SIG-M5 treated with dmso at 0.1 percent for 504 hours (cell line): Measurements from ENCODE around the gene TDRD3.

Experiments used
- DNase-seq: peaks from one replicate; lab custom pipeline; 2025; ENCODE audit not compliant: unreplicated experiment; lab: John Stamatoyannopoulos, UW

The TDRD3 gene

DNA sequence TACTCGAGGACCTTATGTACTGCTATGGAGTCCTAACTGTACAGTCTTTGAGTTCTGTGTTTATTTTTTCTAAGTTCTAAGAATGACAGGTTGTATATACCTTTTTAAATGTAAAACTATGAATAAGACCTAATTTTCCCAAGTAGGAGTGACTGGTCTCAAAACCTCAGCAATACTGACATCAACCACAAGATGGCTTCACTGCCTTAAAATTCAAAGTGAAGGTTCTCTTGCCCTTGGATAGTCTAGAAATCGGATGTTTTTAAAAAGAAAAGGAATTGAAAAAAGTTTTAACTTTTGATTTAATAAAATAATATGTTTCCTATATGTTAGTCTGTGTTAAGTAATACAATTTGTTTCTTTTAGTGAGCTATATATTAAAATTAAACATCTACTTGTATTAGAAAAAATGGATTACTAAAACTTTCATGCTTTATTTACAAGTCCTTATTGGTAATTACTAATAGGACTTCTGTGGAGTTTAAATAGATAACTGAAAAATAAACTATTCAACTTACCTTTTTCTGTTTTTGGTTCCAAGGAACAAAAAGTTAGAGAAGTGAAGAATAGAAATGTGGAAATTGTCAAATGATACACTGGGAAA is 52.0 kb downstream of the TDRD3 start:
- peak; percentile 32 for DNase-seq

- DNase-seq = no peak
Observed at GRCh38 chr13:60453490-60453889, 56.5 kb downstream of the TDRD3 start.

DNA sequence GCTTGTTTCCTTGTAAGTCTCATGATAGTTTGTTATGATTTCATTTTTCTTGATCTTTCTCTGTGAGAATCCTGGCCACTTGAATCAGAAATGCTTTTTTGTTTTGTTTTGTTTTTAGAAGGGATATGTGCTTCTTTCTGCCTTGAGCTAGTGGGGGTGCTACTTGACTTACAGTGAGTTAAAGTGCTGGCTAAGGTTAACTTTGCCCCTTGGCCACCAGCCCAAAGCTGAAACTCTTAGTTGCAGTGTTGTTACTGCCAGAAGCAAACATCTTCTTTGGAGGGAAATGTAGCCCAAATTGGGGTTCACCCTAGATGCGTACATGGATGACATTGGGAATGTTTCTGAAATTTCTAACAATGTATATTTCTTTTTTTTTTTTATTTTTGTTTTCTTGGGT is 57.4 kb downstream of the TDRD3 start:
- no peak for DNase-seq

GRCh38 chr13:60463787-60464186 is 66.8 kb downstream of the TDRD3 start:
- DNase-seq = no peak

GRCh38 chr13:60467098-60467497 is 70.1 kb downstream of the TDRD3 start:
- no peak for DNase-seq

DNA sequence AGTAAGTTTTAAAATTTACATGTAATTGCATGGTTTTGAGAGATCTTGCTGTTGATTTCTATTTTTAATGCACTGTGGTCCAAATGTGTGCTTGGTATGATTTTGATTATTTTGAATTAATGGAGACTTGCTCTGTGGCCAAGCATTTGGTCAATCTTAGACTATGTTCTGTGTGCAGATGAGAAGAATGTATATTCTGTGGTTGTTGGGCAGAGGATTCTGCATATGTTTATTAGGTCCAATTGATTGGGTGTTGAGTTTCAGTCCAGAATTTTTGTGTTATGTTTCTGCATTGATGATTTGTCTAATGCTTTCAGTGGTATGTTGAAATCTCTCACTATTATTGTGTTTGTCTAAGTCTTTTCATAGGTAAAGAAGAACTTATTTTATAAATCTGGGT is 82.3 kb downstream of the TDRD3 start:
- no peak for DNase-seq

DNA sequence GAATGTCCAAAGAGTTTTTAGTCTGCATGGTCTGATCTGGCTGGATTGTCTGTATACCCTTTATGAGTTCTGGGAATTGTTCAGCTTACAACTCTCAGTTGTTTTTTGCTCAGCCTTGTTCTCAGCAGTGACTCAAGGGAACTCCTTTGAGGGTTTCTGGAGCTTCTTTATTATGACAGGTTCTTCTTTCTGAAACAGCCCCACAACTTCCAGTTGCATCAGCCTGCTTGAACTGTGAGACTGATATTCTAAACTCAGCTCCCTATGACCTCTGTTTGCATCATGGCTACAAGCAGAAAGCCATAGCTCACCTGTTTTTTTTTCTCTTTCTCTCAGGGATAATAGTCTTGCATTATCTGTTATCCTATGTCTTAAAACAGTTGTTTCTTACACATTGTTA is 85.0 kb downstream of the TDRD3 start:
- DNase-seq = no peak

GRCh38 chr13:60484865-60485264 is 87.8 kb downstream of the TDRD3 start:
- DNase-seq = no peak

DNA sequence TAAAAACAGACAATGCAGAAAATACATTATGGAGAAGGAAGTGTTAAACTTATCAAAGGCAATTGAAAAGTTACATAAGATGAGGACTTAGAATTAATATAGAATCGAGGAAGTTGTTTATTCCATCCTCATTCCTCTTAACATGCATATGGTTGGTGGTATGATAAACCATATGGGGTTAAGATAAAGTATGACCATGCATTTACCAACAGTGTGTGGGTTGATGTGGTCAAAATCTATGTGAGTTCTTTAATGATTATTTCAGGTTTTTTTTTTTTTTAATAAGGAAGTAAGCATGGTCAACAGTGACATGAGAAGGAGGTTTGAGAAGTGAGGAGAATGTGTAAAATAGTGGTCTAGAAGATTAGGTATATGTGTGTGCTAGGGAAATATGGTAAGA is 94.5 kb downstream of the TDRD3 start:
- no peak for DNase-seq

DNA sequence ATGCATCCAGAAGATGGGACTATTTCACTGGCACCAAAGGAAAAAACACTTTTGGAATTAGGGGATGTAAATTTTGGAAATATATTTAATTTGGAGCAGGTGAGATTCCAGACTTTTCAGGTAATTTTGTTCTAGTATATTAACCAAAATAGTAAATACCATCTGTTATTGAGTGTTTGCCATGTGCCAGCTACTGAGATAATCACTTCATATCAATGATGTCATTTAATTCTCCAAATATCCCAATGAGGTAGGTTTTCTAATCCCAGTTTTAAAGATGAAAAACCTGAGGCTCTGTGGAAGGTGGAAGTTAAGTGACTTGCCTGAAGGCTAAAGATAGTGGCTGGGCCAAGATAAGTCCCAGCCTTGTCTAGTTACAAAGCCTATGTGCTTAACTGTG is 95.2 kb downstream of the TDRD3 start:
- DNase-seq = no peak

- no peak for DNase-seq
Observed at GRCh38 chr13:60494296-60494695, 97.3 kb downstream of the TDRD3 start.

GRCh38 chr13:60501236-60501635 is 104.2 kb downstream of the TDRD3 start:
- no peak for DNase-seq

GRCh38 chr13:60509601-60510386 is 112.8 kb downstream of the TDRD3 start:
- no peak for DNase-seq

GRCh38 chr13:60511637-60512036 is 114.6 kb downstream of the TDRD3 start:
- no peak for DNase-seq

DNA sequence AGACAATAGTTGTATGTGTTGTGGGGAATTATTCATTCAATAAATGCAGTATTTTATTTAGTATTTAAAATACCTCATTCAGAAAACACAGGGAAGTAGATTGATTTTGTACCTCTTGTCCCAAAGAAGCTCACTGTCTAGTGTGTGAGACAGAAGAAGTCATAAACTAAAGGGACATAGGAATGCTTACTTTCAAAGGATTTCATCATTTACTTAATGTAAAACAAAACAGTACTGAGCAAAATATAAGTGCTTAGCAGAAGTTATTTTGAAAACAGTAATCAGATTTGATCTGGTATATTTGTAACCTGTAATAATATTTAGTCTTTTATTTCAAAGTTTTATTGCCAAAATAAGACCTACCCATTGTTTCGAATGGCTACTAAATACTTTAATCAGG is 117.9 kb downstream of the TDRD3 start:
- no peak for DNase-seq

DNA sequence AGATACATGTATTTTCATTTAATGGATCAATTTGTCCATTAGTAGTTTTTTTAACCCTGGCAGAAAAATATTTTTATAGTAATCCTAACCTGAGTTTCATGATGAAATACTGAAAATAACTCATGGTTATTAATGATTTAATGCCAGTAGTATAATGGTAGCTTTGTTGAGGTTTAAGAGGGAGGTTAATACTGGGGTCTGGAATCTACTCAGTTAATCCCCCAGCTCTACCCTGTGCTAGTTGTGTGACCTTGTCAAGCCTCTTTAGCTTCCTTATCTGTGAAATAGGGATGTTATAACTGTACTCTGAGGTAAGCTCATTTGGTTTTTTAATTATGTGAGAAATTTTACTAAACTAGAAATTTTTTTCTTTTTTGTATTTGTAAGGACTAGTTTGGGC is 122.5 kb downstream of the TDRD3 start:
- no peak for DNase-seq

DNA sequence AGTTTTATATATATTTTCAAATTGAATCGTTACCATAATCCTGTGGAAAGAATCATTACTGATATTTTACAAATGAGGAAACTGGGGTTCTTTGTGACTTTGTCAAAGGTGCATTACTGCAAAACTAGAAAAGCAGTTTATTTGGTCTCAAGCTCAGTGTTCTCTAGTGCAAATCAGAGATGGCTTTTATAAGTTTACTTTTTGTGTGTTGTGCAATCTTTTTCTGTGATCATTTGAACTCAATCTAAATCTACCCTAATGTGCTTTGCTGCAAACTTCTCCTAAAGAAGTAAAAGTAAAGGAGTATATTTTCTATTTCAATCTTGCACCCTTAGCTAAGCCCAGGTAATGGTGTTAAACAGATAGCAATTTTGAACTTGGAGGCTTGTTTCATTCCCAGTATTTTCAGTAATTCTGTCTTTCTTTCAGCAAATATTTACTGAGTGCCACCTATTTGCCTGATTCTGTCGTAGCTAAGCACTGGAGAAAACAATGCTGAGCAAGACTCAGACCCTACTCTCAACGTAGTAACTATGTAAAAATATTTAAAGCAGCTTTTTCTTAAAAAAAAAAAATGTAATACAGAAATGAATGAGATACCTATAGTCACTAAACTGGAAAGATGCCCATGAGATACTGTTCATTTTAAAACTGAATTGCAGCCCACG is 124.0 kb downstream of the TDRD3 start:
- no peak for DNase-seq

DNA sequence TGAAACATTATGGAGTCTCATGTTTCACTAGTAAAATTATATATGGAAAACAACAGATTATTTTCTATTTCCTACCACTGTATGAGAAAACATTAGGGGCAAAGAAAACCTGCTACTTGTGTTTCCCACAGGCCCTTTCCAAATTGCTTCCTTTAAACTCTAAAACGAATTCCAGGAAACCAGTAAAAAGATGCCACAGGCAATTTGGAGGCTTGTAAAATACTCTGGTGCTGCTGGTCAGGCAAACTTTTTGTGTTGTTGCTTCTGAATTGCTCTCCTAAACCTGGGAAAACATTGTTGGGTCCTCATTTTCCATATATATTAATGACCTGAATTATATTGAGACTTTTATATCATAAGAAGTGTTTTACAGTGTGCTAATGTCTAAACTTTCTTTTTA is 141.5 kb downstream of the TDRD3 start:
- DNase-seq = no peak

- DNase-seq = no peak
Observed at GRCh38 chr13:60540276-60540675, 143.3 kb downstream of the TDRD3 start.

DNA sequence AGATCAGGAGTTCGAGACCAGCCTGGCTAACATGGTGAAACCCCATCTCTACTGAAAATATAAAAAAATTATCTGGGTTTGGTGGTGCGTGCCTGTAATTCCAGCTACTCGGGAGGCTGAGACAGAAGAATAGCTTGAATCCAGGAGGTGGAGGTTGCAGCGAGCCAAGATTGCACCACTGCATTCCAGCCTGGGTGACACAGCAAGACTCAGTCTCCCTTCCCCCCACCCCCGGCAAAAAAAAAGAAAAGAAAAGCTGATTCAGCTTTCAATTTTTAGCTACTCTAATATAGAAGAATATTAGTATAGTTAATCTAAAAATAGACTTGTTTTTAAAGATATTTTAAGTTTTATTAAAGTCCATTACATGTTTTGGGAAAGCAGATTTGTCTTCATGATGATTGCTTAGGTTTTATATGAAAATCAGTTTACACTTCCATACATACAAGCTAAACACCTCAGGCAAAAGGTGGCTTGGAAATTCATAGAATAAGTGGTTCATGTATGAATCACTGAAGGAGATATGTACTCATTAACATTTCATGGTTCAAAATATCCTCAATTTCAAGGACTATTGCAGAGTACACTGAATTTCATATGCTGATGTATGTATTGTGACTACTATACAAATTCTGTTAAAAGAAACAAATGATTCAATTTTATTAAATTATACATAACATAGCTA is 165.2 kb downstream of the TDRD3 start:
- no peak for DNase-seq

GRCh38 chr13:60571571-60571970 is 174.6 kb downstream of the TDRD3 start:
- DNase-seq = no peak
